HepG2 (cell line): ENCODE measurements around the gene LAG3. TPM values are rescaled to one million over a fixed set of nuclear protein-coding genes. Genes with fewer than 3 reads are reported as not detected.

Source experiments
- ATAC-seq: fragments of 200-7000 bp; cut with Tn5 transposase; 3 replicates; pipeline ENCODE4 v1.9.1; 2020; ENCODE audit warnings: mild to moderate bottlenecking, moderate library complexity
- BruUV-seq: library from RNA; stranded (reverse); fragments of 400-500 nt; replicated peaks from 2 replicates; lab custom pipeline; 2021; lab: Mats Ljungman, UMichigan
- CTCF ChIA-PET: fragments of 300-600 bp; formaldehyde crosslinking; extraction: SDS; loops from one replicate; lab custom pipeline; 2021; ENCODE audit warnings: low total read pairs, inconsistent platforms, low intra/inter-chr PET ratio; lab: Yijun Ruan, JAX
- POLR2A ChIA-PET: fragments of 350-600 bp; sonication (Branson Sonifier 250); formaldehyde crosslinking; loops from one replicate; lab custom pipeline; 2020; ENCODE audit warnings: antibody characterized with exemption, inconsistent platforms; lab: Yijun Ruan, JAX
- DNase-seq: peaks from one replicate; pipeline ENCODE4 v3.0.0-alpha.2; 2015; ENCODE audit warnings: low spot score
- FAIRE-seq: peaks from 3 replicates; lab custom pipeline; 2011; peaks lifted over from hg19 to GRCh38; lab: Jason Lieb, UNC
- H2AFZ ChIP-seq: one replicate; pipeline ENCODE4 v1.6.1; 2011; ENCODE audit warnings: low read length, inconsistent platforms
- H3K27ac ChIP-seq: fragments of 300-600 bp; 3 replicates; pipeline ENCODE4 v1.8.0; 2011; ENCODE audit warnings: mixed run types, mild to moderate bottlenecking, mixed read lengths, low read length, inconsistent platforms; ENCODE audit not compliant: insufficient read depth; ENCODE audit errors: extremely low read length
- H3K27me3 ChIP-seq, 2 experiments: fragments of 200-600 bp in 1 of 2; 2 replicates in 1 of 2; 3 replicates in 1 of 2; pipeline versions ENCODE4 v1.6.0 to v1.8.0; 2011; ENCODE audit warnings: low read length in 2 of 2, mild to moderate bottlenecking in 2 of 2, moderate library complexity in 2 of 2, inconsistent platforms in 1 of 2; ENCODE audit not compliant: insufficient read depth in 2 of 2, control insufficient read depth in 1 of 2
- H3K36me3 ChIP-seq, 2 experiments: fragments of 200-600 bp in 1 of 2; replicated peaks in 1 of 2; 2 replicates in 1 of 2; 3 replicates in 1 of 2; pipeline versions ENCODE4 v1.5.1 to v1.8.0; 2011; ENCODE audit warnings: low read length in 2 of 2, inconsistent platforms in 1 of 2; ENCODE audit not compliant: insufficient read depth in 2 of 2, control insufficient read depth in 1 of 2
- H3K4me1 ChIP-seq: 2 replicates; pipeline ENCODE4 v1.5.1; 2012; ENCODE audit warnings: low read length, inconsistent platforms; ENCODE audit not compliant: insufficient read depth
- H3K4me2 ChIP-seq: 2 replicates; pipeline ENCODE4 v1.6.0; 2011; ENCODE audit warnings: low read depth, low read length, inconsistent platforms
- H3K4me3 ChIP-seq, 3 experiments: fragments of 200-600 bp in 1 of 3; sonication (generic), shearing (Covaris generic) in 1 of 3; replicated peaks in 1 of 3; 2 replicates each; pipeline ENCODE4 v1.5.1; 2011 to 2016; ENCODE audit warnings: low read length in 3 of 3, inconsistent platforms in 2 of 3, low read depth in 2 of 3, mild to moderate bottlenecking in 2 of 3, control low read depth in 1 of 3, mixed read lengths in 1 of 3; ENCODE audit not compliant: insufficient read depth in 1 of 3
- H3K79me2 ChIP-seq: one replicate; pipeline ENCODE4 v1.6.1; 2011; ENCODE audit warnings: low read length, inconsistent platforms; ENCODE audit not compliant: insufficient read depth
- H3K9ac ChIP-seq: 2 replicates; pipeline ENCODE4 v1.6.0; 2011; ENCODE audit warnings: mild to moderate bottlenecking, low read depth, low read length, inconsistent platforms; ENCODE audit not compliant: insufficient read depth
- H3K9me3 ChIP-seq: 2 replicates; pipeline ENCODE4 v1.5.1; 2012; ENCODE audit warnings: mild to moderate bottlenecking, low read length
- H4K20me1 ChIP-seq: 2 replicates; pipeline ENCODE4 v1.6.0; 2011; ENCODE audit warnings: inconsistent platforms, mild to moderate bottlenecking, low read length, moderate library complexity; ENCODE audit not compliant: insufficient read depth
- CREB1 ChIP-seq, 2 experiments: fragments of 450-650 bp in 1 of 2; IDR thresholded peaks; 2 replicates each; pipeline ENCODE4 v1.6.1; 2016 to 2017; ENCODE audit warnings: control low read depth in 1 of 2, mild to moderate bottlenecking in 1 of 2, missing compliant biosample characterization in 1 of 2, missing genetic modification characterization in 1 of 2
- ERF ChIP-seq: IDR thresholded peaks from 2 replicates; pipeline ENCODE4 v1.6.1; 2018; ENCODE audit warnings: missing biosample characterization, missing genetic modification reagents
- JUN ChIP-seq: sonication (generic); formaldehyde crosslinking; IDR thresholded peaks from 2 replicates; pipeline ENCODE4 v1.4.0; 2020; ENCODE audit warnings: mild to moderate bottlenecking, missing genetic modification reagents
- MLX ChIP-seq: IDR thresholded peaks from 2 replicates; pipeline ENCODE4 v1.6.1; 2016
- NFYC ChIP-seq: IDR thresholded peaks from 2 replicates; pipeline ENCODE4 v1.6.1; 2016; ENCODE audit warnings: missing genetic modification reagents, missing compliant biosample characterization
- NRL ChIP-seq: sonication (generic); formaldehyde crosslinking; IDR thresholded peaks from 2 replicates; pipeline ENCODE4 v1.5.0; 2020; ENCODE audit warnings: missing genetic modification reagents, mild to moderate bottlenecking, moderate library complexity, borderline replicate concordance
- PAWR ChIP-seq: sonication (generic); formaldehyde crosslinking; IDR thresholded peaks from 2 replicates; pipeline ENCODE4 v1.4.0; 2020; ENCODE audit warnings: missing genetic modification reagents, mild to moderate bottlenecking, borderline replicate concordance
- RORA ChIP-seq: sonication (generic); formaldehyde crosslinking; IDR thresholded peaks from 2 replicates; pipeline ENCODE4 v1.5.0; 2020; ENCODE audit warnings: mild to moderate bottlenecking, missing genetic modification reagents, moderate library complexity
- SIX4 ChIP-seq: sonication (generic); formaldehyde crosslinking; IDR thresholded peaks from 2 replicates; pipeline ENCODE4 v1.4.0; 2020; ENCODE audit warnings: missing genetic modification reagents
- YEATS2 ChIP-seq: sonication (generic); formaldehyde crosslinking; IDR thresholded peaks from 2 replicates; pipeline ENCODE4 v1.4.0; 2020; ENCODE audit warnings: missing genetic modification reagents, borderline replicate concordance
- ZFP37 ChIP-seq: sonication (generic); formaldehyde crosslinking; IDR thresholded peaks from 2 replicates; pipeline ENCODE4 v1.4.0; 2020; ENCODE audit warnings: missing genetic modification reagents, borderline replicate concordance
- ZFY ChIP-seq: sonication (generic); formaldehyde crosslinking; IDR thresholded peaks from 2 replicates; pipeline ENCODE4 v1.4.0; 2020; ENCODE audit warnings: missing genetic modification reagents
- ZFYVE20 ChIP-seq: sonication (generic); formaldehyde crosslinking; IDR thresholded peaks from 2 replicates; pipeline ENCODE4 v1.8.0; 2023; ENCODE audit warnings: low read depth, mild to moderate bottlenecking, moderate library complexity, missing genetic modification reagents, borderline replicate concordance
- ZNF550 ChIP-seq: sonication (generic); formaldehyde crosslinking; IDR thresholded peaks from 2 replicates; pipeline ENCODE4 v1.4.0; 2020; ENCODE audit warnings: mild to moderate bottlenecking, missing genetic modification reagents, borderline replicate concordance
- ZNF710 ChIP-seq: sonication (generic); formaldehyde crosslinking; IDR thresholded peaks from 2 replicates; pipeline ENCODE4 v1.5.0; 2020; ENCODE audit warnings: mild to moderate bottlenecking, missing genetic modification reagents, borderline replicate concordance
- WGBS: methylation state at CpG from one replicate; pipeline ENCODE4 v1.1.6; 2017; ENCODE audit warnings: low lambda C conversion rate; 5-methylcytosine and 5-hydroxymethylcytosine counted together
- in situ Hi-C: cut with HindIII; loops from 2 replicates; pipeline ENCODE4 v1.10.0; 2017; ENCODE audit warnings: low pct_unique_long_range_greater_than_20kb; ENCODE audit not compliant: extremely low pct_ligation_motif_present
- intact Hi-C: fragments of 100-400 bp; cut with micrococcal nuclease; formaldehyde crosslinking; loops from one replicate; pipeline ENCODE4 v1.10.0; 2022; ENCODE audit not compliant: unreplicated experiment
- polyA plus RNA-seq, 8 experiments: library from polyadenylated mRNA; depleted of rRNA in 3 of 8; stranded (reverse) in 7 of 8; unstranded in 1 of 8; fragments of >200 nt; fragmentation: Illumina TruSeq in 4 of 8; extraction: Trizol in 4 of 8; gene quantifications; 2 replicates each; pipeline versions ENCODE4 v1.2.1 to v1.2.3, GENCODE V29; 2011 to 2016; ENCODE audit warnings: low read depth in 4 of 8, missing spikeins in 1 of 8, mixed read lengths in 1 of 8; ENCODE audit not compliant: insufficient read depth in 1 of 8
- total RNA-seq, 5 experiments: library from RNA; depleted of rRNA; stranded (reverse); fragments of >200 nt; fragmentation: Illumina TruSeq; extraction: Trizol; gene quantifications; 2 replicates each; pipeline ENCODE4 v1.2.3, GENCODE V29; 2016; ENCODE audit warnings: low read depth in 1 of 5

The LAG3 gene
- total and polyA plus RNA-seq, 2 of the 13 experiments (the other 11 are each of a cell fraction or from before 2014, with no cell fraction given), result 0.11 to 0.26 TPM

GRCh38 chr12:6813363-6813762, 41.0 kb downstream of the LAG3 start:
- Histone ChIP-seq H3K4me3 (no peak overlapping the region), H2AFZ (no peak overlapping the region), H3K9ac (no peak overlapping the region), H3K79me2 (no peaks in the 10 kb centered on the region), H4K20me1 (no peaks in the 10 kb centered on the region), H3K27me3 (peaks cover 2 to 17% of the 10 kb centered on the region in 2 experiments; a peak in 2 of 5 replicates), H3K4me1 (peaks cover 23% of the 10 kb centered on the region), H3K36me3 (no peaks in the 10 kb centered on the region), H3K4me2 (no peak overlapping the region), H3K9me3 (no peaks in the 10 kb centered on the region), H3K27ac (no peak overlapping the region)
- no peak for TF ChIP-seq PAWR (CRISPR knock-in tag)
- no peak for TF ChIP-seq ZNF710 (CRISPR knock-in tag)
- no peak for TF ChIP-seq SIX4
- TF ChIP-seq CREB1 (IDR thresholded peaks at IDR 0.05), result no peak
- no peak for TF ChIP-seq CREB1 (CRISPR knock-in tag; IDR thresholded peaks at IDR 0.05)
- TF ChIP-seq ZNF550, result no peak
- no peak for TF ChIP-seq MLX (CRISPR knock-in tag)
- TF ChIP-seq RORA (CRISPR knock-in tag), result no peak
- no peak for TF ChIP-seq ERF (CRISPR knock-in tag)
- TF ChIP-seq ZFP37, result no peak
- TF ChIP-seq ZFY (CRISPR knock-in tag), result no peak
- TF ChIP-seq JUN, result no peak
- no peak for TF ChIP-seq YEATS2 (CRISPR knock-in tag)
- no peak for TF ChIP-seq NRL (CRISPR knock-in tag)
- TF ChIP-seq NFYC (CRISPR knock-in tag), result no peak
- no peak for TF ChIP-seq ZFYVE20 (CRISPR knock-in tag)
- ChIA-PET POLR2A (interaction anchor here (1.1 kb wide), 1 partner anchor 21 kb away, joined by 3 read pairs; no protein-coding TSS in a partner anchor), CTCF (no interaction called here)
- 49% methylated on average over 4 of the region's 4 CpGs for WGBS
- in situ Hi-C loops (no loop called here), intact Hi-C loops (no loop called here)
- BruUV-seq, result no TSS peak
- FAIRE-seq, result no peak
- no peak for DNase-seq
- ATAC-seq, result no peak
